C4-2B (cell line): Measurements from ENCODE around the gene NISCH.

Source experiments
- CTCF ChIP-seq: fragments of 450-650 bp; conservative IDR thresholded peaks from 2 replicates; pipeline ENCODE4 v1.5.1; 2017; ENCODE audit warnings: mild to moderate bottlenecking
- ZFX ChIP-seq: fragments of 450-650 bp; IDR thresholded peaks from 2 replicates; pipeline ENCODE4 v1.6.1; 2017

GRCh38 chr3:52436500-52437149 lies 18.8 kb upstream of the NISCH start:
- TF ChIP-seq CTCF, result no peak
- no peak for TF ChIP-seq ZFX
